Measurements from ENCODE around the gene ATG101.

GRCh38 chr12:52069327-52070184, at the start of gene ATG101:
- TF ChIP-seq GATA3 (IDR thresholded peaks at IDR 0.05; ENCODE audit: low read depth, low read length) (no peak), GATA2 (IDR thresholded peaks at IDR 0.05; ENCODE audit: low read depth, low read length) (no peak)
